Mucosa of descending colon (tissue), 3 donors: ENCODE data around the gene AVEN. TPM values are rescaled to one million over a fixed set of nuclear protein-coding genes. Genes with fewer than 3 reads are reported as not detected.

ENCODE experiments used
- ATAC-seq: fragments of 200-7000 bp; cut with Tn5 transposase; one replicate; pipeline ENCODE4 v1.9.1; 2020; ENCODE audit warnings: mild to moderate bottlenecking, moderate library complexity
- DNase-seq, 3 donors: peaks; one replicate each; pipeline ENCODE4 v3.0.0-alpha.2; 2020
- H3K36me3 ChIP-seq: fragments of 200-600 bp; one replicate; pipeline ENCODE4 v1.8.0; 2021; ENCODE audit warnings: low read depth, mild to moderate bottlenecking
- H3K4me1 ChIP-seq: fragments of 200-600 bp; one replicate; pipeline ENCODE4 v1.8.0; 2021; ENCODE audit warnings: low read depth, mild to moderate bottlenecking
- H3K4me3 ChIP-seq: fragments of 200-600 bp; one replicate; pipeline ENCODE4 v1.8.0; 2021; ENCODE audit warnings: mild to moderate bottlenecking
- H3K9me3 ChIP-seq: fragments of 200-600 bp; one replicate; pipeline ENCODE4 v1.8.0; 2021; ENCODE audit warnings: mild to moderate bottlenecking
- CTCF ChIP-seq: fragments of 200-600 bp; IDR thresholded peaks from one replicate; pipeline ENCODE4 v1.8.0; 2022; ENCODE audit warnings: antibody characterized with exemption, mild to moderate bottlenecking
- intact Hi-C, 2 donors: fragments of 100-400 bp; cut with DNase I in 1 of 2; cut with micrococcal nuclease in 1 of 2; formaldehyde crosslinking; loops; one replicate each; pipeline versions ENCODE4 v1.11.0 to v1.11.1; 2022; cut with DNase I, micrococcal nuclease
- total RNA-seq, 3 donors: library from RNA; stranded (reverse); fragmentation: NEBNext Ultra II Directional in 2 of 3; extraction: Animal tissue kit (Norgen Biotek cat#: 25700) in 2 of 3; gene quantifications; one replicate each; pipeline versions ENCODE4 v1.2.1 to v1.2.4, GENCODE V29; 2021 to 2023
- donor health status: DM: no; HTN: no; CAD: no; lungs with moderate emphysema.
- donor health status: DM: no; HTN: no; CAD: no.
- donor health status: DM: no; HTN: yes; CAD: no.

The AVEN gene
- total RNA-seq, 3 donors from 2014 or later = 9.5 to 16.3 (median 11.9) TPM

GRCh38 chr15:33846862-33847261 is 192.1 kb downstream of the AVEN start:
- Histone ChIP-seq H3K36me3 (no peaks in the 10 kb centered on the region), H3K4me1 (no peaks in the 10 kb centered on the region), H3K4me3 (no peak overlapping the region), H3K9me3 (no peaks in the 10 kb centered on the region)
- no peak for DNase-seq
- TF ChIP-seq CTCF = no peak
- intact Hi-C loops = no loop called here
- no peak for ATAC-seq

- Histone ChIP-seq H3K36me3 (no peaks in the 10 kb centered on the region), H3K4me3 (no peak overlapping the region), H3K9me3 (no peaks in the 10 kb centered on the region), H3K4me1 (no peaks in the 10 kb centered on the region)
- no peak for ATAC-seq
- no peak for DNase-seq
- TF ChIP-seq CTCF = no peak
- intact Hi-C loops = no loop called here
These were observed 192.9 kb downstream of the AVEN start for GRCh38 chr15:33846142-33846541.

GRCh38 chr15:33844597-33844996 is 194.4 kb downstream of the AVEN start:
- Histone ChIP-seq H3K4me1 (no peaks in the 10 kb centered on the region), H3K9me3 (no peaks in the 10 kb centered on the region), H3K4me3 (no peak overlapping the region), H3K36me3 (no peaks in the 10 kb centered on the region)
- TF ChIP-seq CTCF = no peak
- DNase-seq (no peak), ATAC-seq (no peak)
- intact Hi-C loops = no loop called here

- no peak overlapping the region for H3K4me3 ChIP-seq
- DNase-seq (no peak), ATAC-seq (no peak)
- no peaks in the 10 kb centered on the region for H3K36me3 ChIP-seq
- no peaks in the 10 kb centered on the region for H3K9me3 ChIP-seq
- TF ChIP-seq CTCF = no peak
- H3K4me1 ChIP-seq = no peaks in the 10 kb centered on the region
- intact Hi-C loops = no loop called here
These were observed 194.8 kb downstream of the AVEN start for GRCh38 chr15:33844186-33844585.

GRCh38 chr15:33840615-33841014 is 198.4 kb downstream of the AVEN start:
- Histone ChIP-seq H3K4me1 (no peaks in the 10 kb centered on the region), H3K9me3 (no peaks in the 10 kb centered on the region), H3K36me3 (no peaks in the 10 kb centered on the region), H3K4me3 (no peak overlapping the region)
- ATAC-seq = no peak
- TF ChIP-seq CTCF = no peak
- intact Hi-C loops = no loop called here
- DNase-seq = no peak

GRCh38 chr15:33839540-33839939 is 199.5 kb downstream of the AVEN start:
- no peak for TF ChIP-seq CTCF
- no peaks in the 10 kb centered on the region for H3K9me3 ChIP-seq
- ATAC-seq (no peak), DNase-seq (no peak)
- no peaks in the 10 kb centered on the region for H3K4me1 ChIP-seq
- intact Hi-C loops = no loop called here
- no peaks in the 10 kb centered on the region for H3K36me3 ChIP-seq
- H3K4me3 ChIP-seq = no peak overlapping the region
